ENCODE data around the gene ZNF747. TPM values are rescaled to one million over a fixed set of nuclear protein-coding genes. Genes with fewer than 3 reads are reported as not detected.
A peak's percentile ranks its signal among the peaks of the same experiment; 100 is the strongest.

The ZNF747 gene
- total RNA-seq, 1 experiment from 2014 or later: 14.5 TPM

- no peak for DNase-seq
- Histone ChIP-seq H3K4me3 (ENCODE audit: insufficient read depth, low read depth, low read length) (no peak overlapping the region), H3K27me3 (ENCODE audit: control insufficient read depth, insufficient read depth, low read length) (no peaks in the 10 kb centered on the region), H3K36me3 (replicated peaks; ENCODE audit: control insufficient read depth, insufficient read depth, low read length) (no peaks in the 10 kb centered on the region)
These were observed 30.9 kb upstream of the ZNF747 start for GRCh38 chr16:30565526-30565925.

- no peak for DNase-seq
- Histone ChIP-seq H3K36me3 (replicated peaks; ENCODE audit: control insufficient read depth, insufficient read depth, low read length) (no peaks in the 10 kb centered on the region), H3K4me3 (ENCODE audit: insufficient read depth, low read depth, low read length) (no peak overlapping the region)
These were observed 27.4 kb upstream of the ZNF747 start for GRCh38 chr16:30562021-30562420.

GRCh38 chr16:30561089-30561816 is 26.6 kb upstream of the ZNF747 start:
- Histone ChIP-seq H3K27me3 (ENCODE audit: control insufficient read depth, insufficient read depth, low read length) (no peaks in the 10 kb centered on the region), H3K36me3 (replicated peaks; ENCODE audit: control insufficient read depth, insufficient read depth, low read length) (no peaks in the 10 kb centered on the region), H3K4me3 (ENCODE audit: insufficient read depth, low read depth, low read length) (peak overlapping the region; percentile 38; the same call in 1 of the 2 replicates)
- peak; percentile 76 for DNase-seq

More at GRCh38 chr16:30562021-30562420, 27.4 kb upstream of the ZNF747 start:
- H3K27me3 ChIP-seq (ENCODE audit: control insufficient read depth, insufficient read depth, low read length): no peaks in the 10 kb centered on the region

GRCh38 chr16:30559690-30560089 is 25.0 kb upstream of the ZNF747 start:
- H3K4me3 ChIP-seq (ENCODE audit: insufficient read depth, low read depth, low read length): no peak overlapping the region
- no peak for DNase-seq
- H3K36me3 ChIP-seq (replicated peaks; ENCODE audit: control insufficient read depth, insufficient read depth, low read length): no peaks in the 10 kb centered on the region; the same call in 1 of the 2 replicates
- no peaks in the 10 kb centered on the region for H3K27me3 ChIP-seq (ENCODE audit: control insufficient read depth, insufficient read depth, low read length)

- peak overlapping the region; percentile 25 for H3K4me3 ChIP-seq (ENCODE audit: insufficient read depth, low read depth, low read length)
- H3K27me3 ChIP-seq (ENCODE audit: control insufficient read depth, insufficient read depth, low read length): no peaks in the 10 kb centered on the region
- H3K36me3 ChIP-seq (replicated peaks; ENCODE audit: control insufficient read depth, insufficient read depth, low read length): no peaks in the 10 kb centered on the region; the same call in 1 of the 2 replicates
- no peak for DNase-seq
These were observed 24.2 kb upstream of the ZNF747 start for GRCh38 chr16:30558789-30559377.

- Histone ChIP-seq H3K27me3 (ENCODE audit: control insufficient read depth, insufficient read depth, low read length) (no peaks in the 10 kb centered on the region), H3K4me3 (ENCODE audit: insufficient read depth, low read depth, low read length) (peak within 1 kb of the TSS; percentile 86), H3K36me3 (replicated peaks; ENCODE audit: control insufficient read depth, insufficient read depth, low read length) (no peaks in the 10 kb centered on the region; the same call in 1 of the 2 replicates)
- peak; percentile 96 for DNase-seq
These were observed 23.5 kb upstream of the ZNF747 start, which contains the start of gene ZNF764 for GRCh38 chr16:30557957-30558788. Gene ZNF764 (minus strand): TSS chr16:30558374. CDS start chr16:30558182, 192 bp downstream.

DNA sequence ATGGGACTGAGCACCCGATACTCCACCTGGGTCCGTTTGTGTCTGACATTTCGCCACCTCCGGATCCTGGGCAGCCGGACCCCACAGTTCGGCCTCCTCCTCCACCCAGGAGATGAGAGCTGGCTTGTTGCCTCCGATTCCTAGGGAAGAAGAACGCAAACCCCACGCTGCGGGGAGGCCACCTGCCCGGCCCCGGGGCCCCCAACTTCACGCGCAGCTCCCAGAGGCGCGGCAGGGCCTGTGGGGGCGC is 23.0 kb upstream of the ZNF747 start:
- Histone ChIP-seq H3K27me3 (ENCODE audit: control insufficient read depth, insufficient read depth, low read length) (no peaks in the 10 kb centered on the region), H3K36me3 (replicated peaks; ENCODE audit: control insufficient read depth, insufficient read depth, low read length) (no peaks in the 10 kb centered on the region; the same call in 1 of the 2 replicates), H3K4me3 (ENCODE audit: insufficient read depth, low read depth, low read length) (peak overlapping the region; percentile 86)
- DNase-seq: no peak

GRCh38 chr16:30556125-30556473 is 21.4 kb upstream of the ZNF747 start:
- peak; percentile 41 for DNase-seq
- H3K27me3 ChIP-seq (ENCODE audit: control insufficient read depth, insufficient read depth, low read length): no peaks in the 10 kb centered on the region
- H3K36me3 ChIP-seq (replicated peaks; ENCODE audit: control insufficient read depth, insufficient read depth, low read length): no peaks in the 10 kb centered on the region; the same call in 1 of the 2 replicates
- no peak overlapping the region for H3K4me3 ChIP-seq (ENCODE audit: insufficient read depth, low read depth, low read length)

DNA sequence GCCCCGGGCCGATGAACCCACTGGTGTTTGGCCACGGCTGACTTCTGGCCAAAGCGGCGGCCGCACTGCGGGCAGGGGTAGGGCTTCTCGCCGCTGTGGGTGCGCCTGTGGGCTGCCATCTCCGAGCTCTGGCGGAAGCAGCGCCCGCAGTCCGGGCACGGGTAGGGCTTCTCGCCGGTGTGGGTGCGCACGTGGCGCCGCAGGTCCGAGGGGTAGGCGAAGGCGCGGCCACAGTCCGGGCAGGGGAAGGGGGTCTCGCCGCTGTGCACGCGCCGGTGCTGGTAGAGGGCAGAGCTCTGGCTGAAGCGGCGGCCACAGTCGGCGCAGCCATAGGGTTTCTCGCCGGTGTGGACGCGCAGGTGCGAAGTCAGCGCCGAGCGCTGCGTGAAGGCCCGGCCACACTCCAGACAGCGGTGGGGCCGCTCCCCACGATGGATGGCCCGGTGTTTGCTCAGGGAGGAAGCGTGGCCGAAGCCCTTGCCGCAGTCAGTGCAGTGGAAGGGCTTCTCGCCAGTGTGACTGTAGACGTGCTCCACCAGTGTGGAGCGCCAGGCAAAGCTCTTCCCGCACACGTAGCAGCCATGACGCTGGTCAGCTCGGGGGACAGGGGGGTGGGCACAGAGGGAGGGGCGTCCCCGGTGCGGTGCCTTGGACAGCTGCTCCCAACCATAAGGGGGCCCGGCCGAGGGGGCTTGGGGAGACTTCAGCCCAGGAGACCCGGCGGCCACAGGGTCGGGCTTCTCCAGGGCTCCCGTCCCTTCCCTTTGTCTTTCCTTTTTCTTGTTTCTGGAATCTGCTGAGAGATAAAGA is 20.9 kb upstream of the ZNF747 start:
- no peaks in the 10 kb centered on the region for H3K27me3 ChIP-seq (ENCODE audit: control insufficient read depth, insufficient read depth, low read length)
- H3K36me3 ChIP-seq (replicated peaks; ENCODE audit: control insufficient read depth, insufficient read depth, low read length): no peaks in the 10 kb centered on the region; the same call in 1 of the 2 replicates
- H3K4me3 ChIP-seq (ENCODE audit: insufficient read depth, low read depth, low read length): no peak overlapping the region
- DNase-seq: no peak

GRCh38 chr16:30554557-30555314 is 20.1 kb upstream of the ZNF747 start:
- Histone ChIP-seq H3K27me3 (ENCODE audit: control insufficient read depth, insufficient read depth, low read length) (no peaks in the 10 kb centered on the region), H3K36me3 (replicated peaks; ENCODE audit: control insufficient read depth, insufficient read depth, low read length) (no peaks in the 10 kb centered on the region; the same call in 1 of the 2 replicates), H3K4me3 (ENCODE audit: insufficient read depth, low read depth, low read length) (no peak overlapping the region)
- no peak for DNase-seq

DNA sequence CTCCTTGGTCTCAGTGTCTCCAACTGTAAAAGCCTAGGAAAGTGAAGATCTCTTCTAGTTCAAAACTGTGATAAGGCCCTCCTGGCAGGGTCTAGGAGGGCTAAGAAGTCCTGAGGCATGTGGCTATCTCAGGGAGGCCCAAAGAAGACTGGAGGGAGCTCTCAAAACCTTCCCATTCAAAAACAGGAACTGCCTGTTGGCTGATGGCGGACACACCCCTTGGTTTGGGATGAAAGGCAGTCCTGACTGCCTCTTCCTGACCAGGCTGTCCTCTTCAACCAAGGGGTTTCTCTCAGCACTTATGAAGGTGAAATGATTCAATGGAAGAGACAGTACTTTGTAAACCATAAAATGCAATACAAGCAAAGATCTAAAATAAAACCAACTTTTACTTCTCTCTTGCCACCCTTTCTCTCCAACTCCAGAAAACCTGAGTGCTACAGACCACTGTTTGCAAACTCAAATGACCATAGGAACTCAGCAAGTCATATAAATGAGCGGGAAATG is 18.8 kb upstream of the ZNF747 start:
- DNase-seq: no peak
- Histone ChIP-seq H3K27me3 (ENCODE audit: control insufficient read depth, insufficient read depth, low read length) (no peaks in the 10 kb centered on the region), H3K36me3 (replicated peaks; ENCODE audit: control insufficient read depth, insufficient read depth, low read length) (no peaks in the 10 kb centered on the region; the same call in 1 of the 2 replicates), H3K4me3 (ENCODE audit: insufficient read depth, low read depth, low read length) (no peak overlapping the region)

DNA sequence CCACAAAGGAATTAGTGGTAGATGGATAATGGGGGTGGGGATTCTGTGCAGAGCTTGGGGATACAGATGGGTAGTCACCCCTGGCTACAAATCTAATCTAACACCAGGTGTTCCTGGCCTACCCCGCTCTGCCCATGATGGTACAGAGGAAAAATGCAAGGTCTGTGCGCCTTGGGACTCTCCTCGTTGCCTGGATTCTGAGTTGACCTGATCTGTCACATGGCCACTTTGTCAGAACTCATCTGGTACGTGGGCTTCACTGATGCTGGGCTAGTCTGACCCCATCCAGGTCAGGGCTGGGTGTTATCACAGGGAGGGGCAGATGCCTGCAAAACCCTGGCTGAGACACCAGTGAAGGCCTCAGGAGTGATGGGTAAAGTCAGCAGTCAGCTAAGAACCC is 18.3 kb upstream of the ZNF747 start:
- no peak for DNase-seq
- no peaks in the 10 kb centered on the region; the same call in 1 of the 2 replicates for H3K36me3 ChIP-seq (replicated peaks; ENCODE audit: control insufficient read depth, insufficient read depth, low read length)
- H3K4me3 ChIP-seq (ENCODE audit: insufficient read depth, low read depth, low read length): no peak overlapping the region
- H3K27me3 ChIP-seq (ENCODE audit: control insufficient read depth, insufficient read depth, low read length): no peaks in the 10 kb centered on the region

GRCh38 chr16:30551781-30552180 is 17.1 kb upstream of the ZNF747 start:
- Histone ChIP-seq H3K27me3 (ENCODE audit: control insufficient read depth, insufficient read depth, low read length) (no peaks in the 10 kb centered on the region), H3K4me3 (ENCODE audit: insufficient read depth, low read depth, low read length) (no peak overlapping the region), H3K36me3 (replicated peaks; ENCODE audit: control insufficient read depth, insufficient read depth, low read length) (no peaks in the 10 kb centered on the region; the same call in 1 of the 2 replicates)
- no peak for DNase-seq
